HepG2 (cell line): ENCODE data around the gene GNAS.

Source experiments
- ARNT ChIP-seq: fragments of 450-650 bp; IDR thresholded peaks from 2 replicates; pipeline ENCODE4 v1.6.1; 2017
- BHLHE40 ChIP-seq: IDR thresholded peaks from 2 replicates; pipeline ENCODE4 v1.6.1; 2011; ENCODE audit warnings: low read length, improper control_type of control experiment
- FOXP1 ChIP-seq, 2 experiments: fragments of 450-650 bp in 1 of 2; IDR thresholded peaks; 2 replicates each; pipeline ENCODE4 v1.6.1; 2017 to 2018; ENCODE audit warnings: antibody characterized with exemption in 1 of 2
- NR2F1 ChIP-seq, 2 experiments: fragments of 450-650 bp in 1 of 2; formaldehyde crosslinking in 1 of 2; IDR thresholded peaks; 2 replicates each; pipeline versions ENCODE4 v1.5.0 to v1.6.1; 2016 to 2020; ENCODE audit warnings: mild to moderate bottlenecking in 1 of 2, missing compliant biosample characterization in 1 of 2, missing genetic modification reagents in 1 of 2, moderate library complexity in 1 of 2
- SIN3B ChIP-seq: fragments of 150-350 bp; IDR thresholded peaks from 2 replicates; pipeline ENCODE4 v1.6.1; 2014; ENCODE audit warnings: low read length
- ZNF576 ChIP-seq: sonication (generic); formaldehyde crosslinking; IDR thresholded peaks from 2 replicates; pipeline ENCODE4 v1.4.0; 2020; ENCODE audit warnings: mild to moderate bottlenecking, missing genetic modification reagents
- ZSCAN31 ChIP-seq: sonication (generic); formaldehyde crosslinking; IDR thresholded peaks from 2 replicates; pipeline ENCODE4 v1.5.0; 2020; ENCODE audit warnings: low read depth, mild to moderate bottlenecking, missing genetic modification reagents

- TF ChIP-seq ZSCAN31, result no peak
- no peak for TF ChIP-seq FOXP1 (IDR thresholded peaks at IDR 0.05)
- TF ChIP-seq FOXP1 (CRISPR knock-in tag; IDR thresholded peaks at IDR 0.05), result no peak
- TF ChIP-seq NR2F1 (CRISPR knock-in tag; IDR thresholded peaks at IDR 0.05), result no peak
- no peak for TF ChIP-seq ARNT
- no peak for TF ChIP-seq BHLHE40
- TF ChIP-seq SIN3B, result no peak
- no peak for TF ChIP-seq ZNF576 (CRISPR knock-in tag)
Measured at GRCh38 chr20:58882704-58883089, 30.2 kb downstream of the GNAS start.
